K562 (cell line): ENCODE results near the gene DAAM1. TPM values are rescaled to one million over a fixed set of nuclear protein-coding genes. Genes with fewer than 3 reads are reported as not detected.

Experiments
- ATAC-seq: fragments of 200-7000 bp; cut with Tn5 transposase; 3 replicates; pipeline ENCODE4 v1.9.1; 2020; ENCODE audit warnings: moderate library complexity
- BruUV-seq: library from RNA; stranded (reverse); fragments of 400-500 nt; replicated peaks from 2 replicates; lab custom pipeline; 2021; lab: Mats Ljungman, UMichigan
- CTCF ChIA-PET: fragments of 300-600 bp; formaldehyde crosslinking; extraction: SDS; loops from one replicate; lab custom pipeline; 2021; ENCODE audit warnings: low intra/inter-chr PET ratio; lab: Yijun Ruan, JAX
- POLR2A ChIA-PET: fragments of 300-600, 350-650 bp; sonication (Branson Sonifier 250); formaldehyde crosslinking; extraction: SDS; loops from one replicate; lab custom pipeline; 2021; ENCODE audit warnings: antibody characterized with exemption, inconsistent platforms; lab: Yijun Ruan, JAX
- DNase-seq, 4 experiments: peaks; one replicate each; pipeline versions ENCODE4 v3.0.0 to v3.0.0-alpha.2; 2011 to 2018; ENCODE audit warnings: low spot score in 3 of 4, mixed read lengths in 3 of 4; ENCODE audit errors: extremely low read depth in 1 of 4
- FAIRE-seq: peaks from 2 replicates; lab custom pipeline; 2011; peaks lifted over from hg19 to GRCh38; lab: Jason Lieb, UNC
- H2AFZ ChIP-seq: 2 replicates; pipeline ENCODE4 v1.6.0; 2011; ENCODE audit warnings: low read depth, low read length, control low read depth, inconsistent platforms
- H3K27ac ChIP-seq: fragments of 200-600 bp; 3 replicates; pipeline ENCODE4 v1.8.0; 2011; ENCODE audit warnings: low read depth, mild to moderate bottlenecking, control low read depth, inconsistent platforms, low read length, moderate library complexity, mixed read lengths; ENCODE audit errors: extremely low read depth
- H3K27me3 ChIP-seq, 2 experiments: fragments of 300-600 bp in 1 of 2; 2 replicates in 1 of 2; 3 replicates in 1 of 2; pipeline versions ENCODE4 v1.6.0 to v1.8.0; 2011; ENCODE audit warnings: inconsistent platforms in 2 of 2, low read length in 2 of 2, mild to moderate bottlenecking in 1 of 2, mixed read lengths in 1 of 2, moderate library complexity in 1 of 2; ENCODE audit not compliant: control insufficient read depth in 2 of 2, insufficient read depth in 2 of 2
- H3K36me3 ChIP-seq: fragments of 300-600 bp; 3 replicates; pipeline ENCODE4 v1.8.0; 2011; ENCODE audit warnings: mild to moderate bottlenecking, low read length, inconsistent platforms; ENCODE audit not compliant: control insufficient read depth, insufficient read depth
- H3K4me1 ChIP-seq, 2 experiments: fragments of 200-600 bp in 1 of 2; replicated peaks in 1 of 2; 2 replicates in 1 of 2; 3 replicates in 1 of 2; pipeline versions ENCODE4 v1.5.1 to v1.8.0; 2011; ENCODE audit warnings: inconsistent platforms in 2 of 2, low read length in 2 of 2, mild to moderate bottlenecking in 1 of 2, mixed read lengths in 1 of 2, moderate library complexity in 1 of 2; ENCODE audit not compliant: control insufficient read depth in 2 of 2, insufficient read depth in 2 of 2
- H3K4me2 ChIP-seq: 2 replicates; pipeline ENCODE4 v1.6.1; 2011; ENCODE audit warnings: low read length, control low read depth, inconsistent platforms, mixed read lengths; ENCODE audit not compliant: insufficient read depth
- H3K4me3 ChIP-seq: fragments of 200-600 bp; sonication (generic), shearing (Covaris generic); 2 replicates; pipeline ENCODE4 v1.5.1; 2016; ENCODE audit warnings: control low read depth, inconsistent platforms
- H3K79me2 ChIP-seq: fragments of 200-600 bp; 3 replicates; pipeline ENCODE4 v1.8.0; 2011; ENCODE audit warnings: low read length, inconsistent platforms; ENCODE audit not compliant: control insufficient read depth, insufficient read depth
- H3K9ac ChIP-seq, 2 experiments: 2 replicates each; pipeline versions ENCODE4 v1.6.0 to v1.6.1; 2011; ENCODE audit warnings: low read depth in 2 of 2, low read length in 2 of 2, control low read depth in 1 of 2, inconsistent platforms in 1 of 2, mild to moderate bottlenecking in 1 of 2, mixed read lengths in 1 of 2; ENCODE audit not compliant: insufficient read depth in 1 of 2
- H3K9me1 ChIP-seq: one replicate; pipeline ENCODE4 v1.6.0; 2011; ENCODE audit warnings: inconsistent platforms, mild to moderate bottlenecking, low read length, moderate library complexity; ENCODE audit not compliant: control insufficient read depth, insufficient read depth
- H3K9me3 ChIP-seq: replicated peaks from 2 replicates; pipeline ENCODE4 v1.5.1; 2011; ENCODE audit warnings: low read depth, low read length, inconsistent platforms; ENCODE audit not compliant: control insufficient read depth, insufficient read depth
- H4K20me1 ChIP-seq: replicated peaks from 2 replicates; pipeline ENCODE4 v1.6.1; 2011; ENCODE audit warnings: low read length, inconsistent platforms, mixed read lengths; ENCODE audit not compliant: control insufficient read depth, insufficient read depth
- ARID4B ChIP-seq: sonication (generic); formaldehyde crosslinking; IDR thresholded peaks from 2 replicates; pipeline ENCODE4 v1.8.0; 2022; ENCODE audit warnings: mild to moderate bottlenecking, missing genetic modification reagents
- BRD4 ChIP-seq: fragments of 200-600 bp; sonication (generic); IDR thresholded peaks from 2 replicates; pipeline ENCODE4 v1.6.1; 2017; ENCODE audit warnings: inconsistent platforms
- CCNT2 ChIP-seq: IDR thresholded peaks from 2 replicates; pipeline ENCODE4 v1.6.1; 2011; ENCODE audit warnings: borderline replicate concordance, low read depth, mild to moderate bottlenecking, moderate library complexity, mixed read lengths, low read length; ENCODE audit not compliant: insufficient read length; ENCODE audit errors: extremely low read depth
- HDGF ChIP-seq: fragments of 450-650 bp; IDR thresholded peaks from 2 replicates; pipeline ENCODE4 v1.6.1; 2016
- HEY1 ChIP-seq: fragments of 250-450 bp; sonication (Bioruptor Pico); IDR thresholded peaks from 2 replicates; pipeline ENCODE4 v1.5.0; 2020; ENCODE audit warnings: mild to moderate bottlenecking, moderate library complexity, borderline replicate concordance
- NCOA2 ChIP-seq, 2 experiments: fragments of 450-650 bp; IDR thresholded peaks; 2 replicates each; pipeline ENCODE4 v1.6.1; 2018; ENCODE audit warnings: mild to moderate bottlenecking in 2 of 2, moderate library complexity in 1 of 2; ENCODE audit not compliant: partially characterized antibody in 2 of 2
- PML ChIP-seq: IDR thresholded peaks from 2 replicates; pipeline ENCODE4 v1.6.1; 2012; ENCODE audit warnings: low read length, inconsistent platforms
- SLC30A9 ChIP-seq: fragments of 250-450 bp; sonication (Bioruptor Pico); IDR thresholded peaks from 2 replicates; pipeline ENCODE4 v1.8.0; 2022; ENCODE audit warnings: mild to moderate bottlenecking, moderate library complexity
- TAL1 ChIP-seq: fragments of 450-650 bp; IDR thresholded peaks from 2 replicates; pipeline ENCODE4 v1.6.1; 2016; ENCODE audit warnings: mild to moderate bottlenecking
- ZNF197 ChIP-seq: fragments of 200-800 bp; sonication (Bioruptor generic); IDR thresholded peaks from 2 replicates; pipeline ENCODE4 v1.6.1; 2016; ENCODE audit warnings: low read depth, missing genetic modification characterization, missing compliant biosample characterization
- ZNF24 ChIP-seq: fragments of 450-650 bp; IDR thresholded peaks from 2 replicates; pipeline ENCODE4 v1.6.1; 2016
- ZNF445 ChIP-seq: fragments of 250-450 bp; sonication (Bioruptor Pico); IDR thresholded peaks from 2 replicates; pipeline ENCODE4 v1.4.0; 2020; ENCODE audit warnings: low read depth, mild to moderate bottlenecking, moderate library complexity
- in situ Hi-C: fragments of 300-500 bp; cut with MboI; formaldehyde crosslinking; loops from 4 replicates; pipeline ENCODE4 v1.15.0; 2018; ENCODE audit warnings: inconsistent platforms, mixed read lengths
- intact Hi-C: fragments of 100-400 bp; cut with micrococcal nuclease; formaldehyde crosslinking; loops from 2 replicates; pipeline ENCODE4 v1.14.2; 2022
- polyA plus RNA-seq, 8 experiments: library from polyadenylated mRNA; depleted of rRNA in 4 of 8; stranded (reverse) in 5 of 8; unstranded in 3 of 8; fragments of >200 nt; fragmentation: Nextera tagmentation in 2 of 8; fragmentation: Illumina TruSeq in 1 of 8; extraction: Ambion mirVana in 2 of 8; extraction: Trizol in 1 of 8; gene quantifications; 2 replicates each; pipeline versions ENCODE4 v1.2.1 to v1.2.3, GENCODE V29; 2011 to 2014; ENCODE audit warnings: inconsistent platforms in 1 of 8, missing spikeins in 1 of 8
- total RNA-seq, 7 experiments: library from RNA; depleted of rRNA in 6 of 7; stranded (reverse); fragments of >200 nt in 6 of 7; fragmentation: Illumina TruSeq in 2 of 7; extraction: Trizol in 2 of 7; gene quantifications; 2 replicates each; pipeline versions ENCODE4 v1.2.1 to v1.2.3, GENCODE V29; 2011 to 2021; ENCODE audit warnings: low replicate concordance in 1 of 7

The DAAM1 gene
- total and polyA plus RNA-seq, 9 of the 15 experiments (the other 6 are each of a cell fraction or from before 2014, with no cell fraction given), result 3.6 to 11.6 (median 6.7) TPM

GRCh38 chr14:59183150-59183549 is 5.3 kb upstream of the DAAM1 start:
- Histone ChIP-seq H3K4me2 (no peak overlapping the region), H3K36me3 (no peaks in the 10 kb centered on the region), H3K27ac (no peak overlapping the region), H3K27me3 (no peaks in the 10 kb centered on the region), H4K20me1 (no peaks in the 10 kb centered on the region), H3K9me3 (no peaks in the 10 kb centered on the region), H3K79me2 (no peaks in the 10 kb centered on the region), H3K9me1 (no peaks in the 10 kb centered on the region), H3K4me3 (no peak overlapping the region), H3K4me1 (peaks cover 0 to 12% of the 10 kb centered on the region in 2 experiments; a peak in 3 of 5 replicates), H2AFZ (no peak overlapping the region), H3K9ac (no peak overlapping the region)
- ATAC-seq (no peak), FAIRE-seq (no peak), DNase-seq (no peak)
- no TSS peak for BruUV-seq
- TF ChIP-seq TAL1 (no peak), HEY1 (CRISPR knock-in tag) (no peak), HDGF (no peak), CCNT2 (no peak), PML (no peak), ZNF445 (CRISPR knock-in tag) (no peak), NCOA2 (IDR thresholded peaks at IDR 0.05; ENCODE audit: partially characterized antibody in 2 of 2) (no peak), BRD4 (no peak), SLC30A9 (CRISPR knock-in tag) (no peak), ZNF197 (CRISPR knock-in tag) (no peak), ARID4B (CRISPR knock-in tag) (no peak), ZNF24 (no peak)
- ChIA-PET POLR2A (no interaction called here), CTCF (no interaction called here)
- intact Hi-C loops, result no loop called here
- in situ Hi-C loops, result no loop called here
